AG04449 (cell line): ENCODE measurements around the gene LIN7B.
"Not testable (repeated sequence)": the region's sequence is repeated elsewhere in the genome, so short reads cannot be mapped to it uniquely, and the experiment has no call there.

Experiments used
- CTCF ChIA-PET: fragments of 350-600 bp; formaldehyde crosslinking; extraction: SDS; loops from one replicate; lab custom pipeline; 2021; ENCODE audit warnings: antibody characterized with exemption; lab: Yijun Ruan, JAX
- POLR2A ChIA-PET: fragments of 400-600, 350-600 bp; formaldehyde crosslinking; extraction: SDS; loops from one replicate; lab custom pipeline; 2020; ENCODE audit warnings: antibody characterized with exemption, inconsistent platforms; lab: Yijun Ruan, JAX
- DNase-seq: peaks from one replicate; pipeline ENCODE4 v3.0.0-alpha.2; 2010; ENCODE audit warnings: low read depth, low spot score
- H3K4me3 ChIP-seq: 2 replicates; pipeline ENCODE4 v1.5.1; 2011; ENCODE audit warnings: low read depth, mild to moderate bottlenecking, control low read depth, low read length
- CTCF ChIP-seq: IDR thresholded peaks from one replicate; pipeline ENCODE4 v1.5.1; 2011; ENCODE audit warnings: mild to moderate bottlenecking, moderate library complexity, low read length, control low read depth, inconsistent platforms; ENCODE audit not compliant: insufficient read depth; ENCODE audit errors: missing control alignments

The LIN7B gene

GRCh38 chr19:49120868-49121267, 6.7 kb downstream of the LIN7B start:
- DNase-seq: no peak
- no peak for TF ChIP-seq CTCF
- CTCF ChIA-PET: interaction anchor here (1.2 to 2.4 kb wide), 6 partner anchors 25 to 128 kb away, joined by 3 to 13 read pairs (median 5); partner anchors contain the start of genes GYS1 and RUVBL2
- H3K4me3 ChIP-seq: no peak overlapping the region
- POLR2A ChIA-PET: no interaction called here

DNA sequence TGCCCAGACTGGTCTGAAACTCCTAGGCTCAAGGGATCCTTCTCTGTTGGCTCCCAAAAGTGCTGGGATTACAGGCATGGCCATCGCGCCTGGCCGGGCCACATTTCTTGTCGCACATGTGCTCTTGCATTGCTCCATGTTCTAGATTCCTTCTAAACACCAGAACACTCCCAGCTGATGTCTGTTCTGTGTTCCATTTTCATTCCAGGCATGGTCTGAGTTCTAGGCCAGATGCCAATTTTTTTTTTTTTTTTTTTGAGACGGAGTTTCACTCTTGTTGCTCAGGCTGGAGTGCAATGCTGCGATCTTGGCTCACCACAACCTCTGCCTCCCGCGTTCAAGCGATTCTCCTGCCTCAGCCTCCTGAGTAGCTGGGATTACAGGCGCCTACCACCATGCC, 7.7 kb downstream of the LIN7B start:
- CTCF ChIA-PET: interaction anchor here (2.4 kb wide), 1 partner anchor 104 kb away, joined by 6 read pairs; no protein-coding TSS in a partner anchor
- POLR2A ChIA-PET, DNase-seq, H3K4me3 ChIP-seq: not testable (repeated sequence)

- POLR2A ChIA-PET, DNase-seq, H3K4me3 ChIP-seq, CTCF ChIA-PET: not testable (repeated sequence)
Measured at GRCh38 chr19:49123285-49123684, 9.1 kb downstream of the LIN7B start.

DNA sequence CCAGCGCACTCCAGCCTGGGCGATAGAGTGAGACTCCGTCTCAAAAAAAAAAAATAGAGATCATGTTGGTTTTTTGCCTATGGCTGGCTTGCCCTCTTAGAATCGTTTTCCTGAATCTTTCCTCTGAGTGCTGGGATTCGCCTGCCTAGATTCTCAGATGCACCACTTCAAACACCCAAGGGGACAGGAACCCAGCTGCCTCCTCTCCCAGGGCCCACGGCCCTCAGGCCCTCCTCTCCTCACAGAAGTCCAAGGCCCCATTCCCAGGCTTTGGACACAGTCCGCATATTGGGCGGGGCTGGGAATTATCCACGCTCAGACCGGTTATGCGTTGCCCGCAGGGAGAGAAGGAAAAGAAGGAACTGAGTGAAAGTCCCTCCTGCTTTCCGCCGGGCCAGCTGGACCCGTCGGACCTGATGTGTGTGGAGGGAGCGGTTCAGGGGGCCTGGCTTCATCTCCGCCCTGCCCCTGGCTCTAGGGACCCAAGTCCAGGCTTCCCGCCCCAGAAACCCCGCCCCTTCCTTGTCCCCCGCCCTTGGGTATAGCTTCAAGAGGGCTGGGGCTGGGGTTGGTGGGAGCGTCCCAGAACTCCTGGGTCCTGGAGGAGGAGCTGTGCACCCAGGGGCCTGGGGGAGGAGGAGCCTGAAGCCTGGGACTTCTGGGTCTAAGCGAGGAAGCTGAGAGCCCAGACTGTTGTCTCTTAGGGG, 11.0 kb downstream of the LIN7B start:
- no peak overlapping the region for H3K4me3 ChIP-seq
- no peak for DNase-seq
- ChIA-PET CTCF (interaction anchor here (0.6 to 1.7 kb wide), 4 partner anchors 16 to 22 kb away, joined by 3 to 6 read pairs (median 3); no protein-coding TSS in a partner anchor), POLR2A (no interaction called here)
- TF ChIP-seq CTCF: no peak

DNA sequence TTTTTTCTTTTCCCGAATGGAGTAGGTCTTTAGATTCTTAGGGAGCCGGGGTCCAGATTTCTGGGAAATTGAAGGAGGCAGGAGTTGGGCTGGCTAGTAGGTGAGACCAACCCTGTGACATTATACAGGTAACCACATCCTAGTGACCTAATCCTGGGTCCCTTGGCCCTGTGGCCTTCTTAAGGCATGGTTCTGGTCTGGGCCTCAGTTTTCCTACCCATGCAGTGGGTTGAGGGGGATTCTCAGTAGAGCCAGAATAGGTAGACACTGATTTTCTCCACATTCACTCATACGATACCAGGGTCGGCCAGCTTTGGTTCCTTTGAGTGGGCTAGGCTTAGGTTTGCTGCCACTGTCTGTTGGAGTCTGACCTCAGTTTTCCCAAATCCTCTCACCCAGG, 12.4 kb downstream of the LIN7B start:
- no peak for DNase-seq
- TF ChIP-seq CTCF: no peak
- ChIA-PET CTCF (interaction anchor here (0.9 to 1.1 kb wide), 2 partner anchors 12 to 72 kb away, joined by 5 read pairs; partner anchors contain the start of gene LIN7B), POLR2A (interaction anchor here (0.7 kb wide), 1 partner anchor 12 kb away, joined by 4 read pairs; no protein-coding TSS in a partner anchor)
- H3K4me3 ChIP-seq: no peak overlapping the region

DNA sequence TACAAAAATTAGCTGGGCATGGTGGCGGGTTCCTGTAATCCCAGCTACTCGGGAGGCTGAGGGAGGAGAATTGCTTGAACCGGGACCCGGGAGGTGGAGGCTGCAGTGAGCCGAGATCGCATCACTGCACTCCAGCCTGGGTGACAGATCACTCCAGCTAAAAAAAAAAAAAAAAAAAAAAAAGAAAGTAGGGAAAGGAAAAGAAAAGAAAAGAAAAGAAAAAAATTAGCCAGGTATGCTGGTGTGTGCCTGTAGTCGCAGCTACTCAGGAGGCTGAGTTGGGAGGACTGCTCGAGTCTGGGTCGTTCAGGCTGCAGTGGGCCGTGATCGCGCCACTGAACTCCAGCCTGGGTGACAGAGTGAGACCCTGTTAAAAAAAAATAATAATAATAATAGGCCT, 13.1 kb downstream of the LIN7B start:
- not testable (repeated sequence) for H3K4me3 ChIP-seq

GRCh38 chr19:49127674-49128544, 13.7 kb downstream of the LIN7B start:
- DNase-seq: peak; percentile 56
- peak; percentile 39 for TF ChIP-seq CTCF
- POLR2A ChIA-PET: interaction anchor here (0.9 kb wide), 1 partner anchor 49 kb away, joined by 3 read pairs; no protein-coding TSS in a partner anchor
- H3K4me3 ChIP-seq: peak overlapping the region; percentile 58
- CTCF ChIA-PET: interaction anchor here (1.1 to 4.5 kb wide), 7 partner anchors 14 to 443 kb away, joined by 3 to 32 read pairs (median 5); partner anchors contain the start of gene LIN7B

More for the DNA sequence above, 13.1 kb downstream of the LIN7B start:
- POLR2A ChIA-PET: interaction anchor here (0.7 to 0.9 kb wide), 2 partner anchors 12 to 49 kb away, joined by 3 to 4 read pairs; no protein-coding TSS in a partner anchor
- CTCF ChIA-PET: interaction anchor here (0.9 to 4.5 kb wide), 5 partner anchors 13 to 72 kb away, joined by 5 to 32 read pairs (median 5); partner anchors contain the start of gene LIN7B
- DNase-seq: not testable (repeated sequence)
